WERI-Rb-1 (cell line): ENCODE results near the gene DNAH10.
A peak's percentile ranks its signal among the peaks of the same experiment; 100 is the strongest.
"Not testable (repeated sequence)": the region's sequence is repeated elsewhere in the genome, so short reads cannot be mapped to it uniquely, and the experiment has no call there.

Experiments
- DNase-seq: peaks from one replicate; pipeline ENCODE4 v3.0.0-alpha.2; 2020
- H3K27ac ChIP-seq: fragments of 250-450 bp; sonication (Bioruptor Pico); 2 replicates; pipeline ENCODE4 v1.5.1; 2020; ENCODE audit warnings: mild to moderate bottlenecking, moderate library complexity
- H3K27me3 ChIP-seq: fragments of 250-450 bp; sonication (Bioruptor Pico); 2 replicates; pipeline ENCODE4 v1.5.1; 2021; ENCODE audit warnings: mild to moderate bottlenecking, low read depth, moderate library complexity; ENCODE audit not compliant: insufficient read depth, severe bottlenecking
- H3K36me3 ChIP-seq: fragments of 250-450 bp; sonication (Bioruptor Pico); 2 replicates; pipeline ENCODE4 v1.5.1; 2020; ENCODE audit warnings: mild to moderate bottlenecking, moderate library complexity
- H3K4me3 ChIP-seq: 2 replicates; pipeline ENCODE4 v1.5.1; 2011; ENCODE audit warnings: low read depth, mild to moderate bottlenecking, control low read depth, low read length
- H3K9me3 ChIP-seq: fragments of 250-450 bp; sonication (Bioruptor Pico); 2 replicates; pipeline ENCODE4 v1.5.1; 2021; ENCODE audit warnings: mild to moderate bottlenecking, moderate library complexity; ENCODE audit not compliant: severe bottlenecking
- TF ChIP-seq, protein P1 (sequence below): IDR thresholded peaks from 2 replicates; pipeline ENCODE4 v1.5.1; 2011; ENCODE audit warnings: low read depth, mild to moderate bottlenecking, control low read depth, inconsistent platforms, low read length

Gene DNAH10

DNA sequence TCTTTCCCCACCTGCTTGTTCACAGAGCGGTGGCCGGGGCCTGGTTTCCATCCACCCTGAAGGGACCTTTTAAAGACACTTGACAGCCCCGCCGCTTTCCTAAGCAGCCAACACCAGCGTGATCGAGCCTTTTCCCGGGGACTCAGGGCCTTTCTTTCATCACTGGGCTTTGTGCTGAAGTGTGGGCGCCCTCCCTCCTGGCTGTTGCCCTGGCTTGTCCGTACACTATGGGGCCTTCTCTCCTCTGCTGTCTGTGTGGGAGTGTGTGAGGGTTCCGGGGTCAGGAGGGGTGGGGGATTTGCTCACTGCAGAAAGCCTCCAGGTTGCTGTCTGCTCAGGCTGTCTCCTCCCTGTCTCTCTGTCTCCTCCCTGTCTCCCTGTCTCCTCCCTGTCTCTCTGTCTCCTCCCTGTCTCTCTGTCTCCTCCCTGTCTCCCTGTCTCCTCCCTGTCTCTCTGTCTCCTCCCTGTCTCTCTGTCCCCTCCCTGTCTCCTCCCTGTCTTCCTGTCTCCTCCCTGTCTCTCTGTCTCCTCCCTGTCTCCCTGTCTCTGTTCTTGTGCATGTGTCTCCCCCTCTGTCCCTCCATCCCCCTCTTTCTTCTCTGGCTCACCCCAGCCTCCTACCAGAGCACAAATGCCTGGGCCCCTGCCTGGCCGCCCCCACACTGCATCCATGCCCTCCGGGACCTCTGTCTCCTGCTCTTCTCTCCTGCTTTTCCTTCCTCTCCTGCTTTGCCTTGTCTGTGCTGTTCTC lies 145.8 kb downstream of the DNAH10 start:
- Histone ChIP-seq H3K36me3 (no peaks in the 10 kb centered on the region), H3K4me3 (peak overlapping the region; percentile 9), H3K27me3 (no peaks in the 10 kb centered on the region), H3K27ac (peak overlapping the region; percentile 70), H3K9me3 (no peaks in the 10 kb centered on the region)
- TF ChIP-seq, protein P1, sequence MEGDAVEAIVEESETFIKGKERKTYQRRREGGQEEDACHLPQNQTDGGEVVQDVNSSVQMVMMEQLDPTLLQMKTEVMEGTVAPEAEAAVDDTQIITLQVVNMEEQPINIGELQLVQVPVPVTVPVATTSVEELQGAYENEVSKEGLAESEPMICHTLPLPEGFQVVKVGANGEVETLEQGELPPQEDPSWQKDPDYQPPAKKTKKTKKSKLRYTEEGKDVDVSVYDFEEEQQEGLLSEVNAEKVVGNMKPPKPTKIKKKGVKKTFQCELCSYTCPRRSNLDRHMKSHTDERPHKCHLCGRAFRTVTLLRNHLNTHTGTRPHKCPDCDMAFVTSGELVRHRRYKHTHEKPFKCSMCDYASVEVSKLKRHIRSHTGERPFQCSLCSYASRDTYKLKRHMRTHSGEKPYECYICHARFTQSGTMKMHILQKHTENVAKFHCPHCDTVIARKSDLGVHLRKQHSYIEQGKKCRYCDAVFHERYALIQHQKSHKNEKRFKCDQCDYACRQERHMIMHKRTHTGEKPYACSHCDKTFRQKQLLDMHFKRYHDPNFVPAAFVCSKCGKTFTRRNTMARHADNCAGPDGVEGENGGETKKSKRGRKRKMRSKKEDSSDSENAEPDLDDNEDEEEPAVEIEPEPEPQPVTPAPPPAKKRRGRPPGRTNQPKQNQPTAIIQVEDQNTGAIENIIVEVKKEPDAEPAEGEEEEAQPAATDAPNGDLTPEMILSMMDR, result no peak
- peak; percentile 73 for DNase-seq

DNA sequence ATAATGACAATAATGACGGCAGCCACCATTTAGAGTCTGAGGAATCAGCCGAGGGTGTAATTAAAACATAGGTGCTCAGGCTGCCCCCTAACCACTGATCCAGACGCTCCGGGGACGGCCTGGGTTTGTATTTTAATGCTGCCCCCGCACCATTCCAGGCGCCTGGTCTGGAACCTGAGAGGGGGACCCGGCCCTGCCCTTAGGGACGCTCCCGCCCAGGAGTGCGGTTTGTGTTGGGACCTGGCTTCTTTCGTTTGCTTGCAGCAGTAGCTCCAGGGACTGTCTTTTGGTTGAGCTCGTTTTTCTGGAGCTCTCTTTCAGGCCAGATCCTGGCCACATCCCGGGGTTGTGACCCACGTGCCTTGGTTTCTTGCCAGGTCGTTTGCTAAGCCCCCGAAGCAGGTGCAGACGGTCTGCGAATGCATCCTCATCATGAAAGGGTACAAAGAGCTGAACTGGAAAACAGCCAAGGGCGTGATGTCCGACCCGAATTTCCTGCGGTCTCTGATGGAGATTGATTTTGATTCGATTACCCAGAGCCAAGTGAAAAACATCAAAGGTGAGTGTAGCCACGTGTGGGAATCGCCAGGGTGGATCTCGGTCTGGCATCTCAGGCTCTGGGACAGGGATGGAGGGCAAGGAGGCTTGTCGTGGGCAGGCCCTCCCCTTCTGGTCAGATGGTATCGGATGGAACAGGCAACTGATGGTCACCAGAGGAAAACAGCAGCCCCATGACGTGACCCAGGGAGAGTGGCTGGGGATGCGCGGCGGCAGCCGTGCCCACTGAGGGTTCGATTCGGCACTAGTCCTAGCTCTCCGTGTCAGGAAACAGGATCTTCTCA lies 147.0 kb downstream of the DNAH10 start:
- no peaks in the 10 kb centered on the region for H3K36me3 ChIP-seq
- H3K27me3 ChIP-seq, result no peaks in the 10 kb centered on the region
- H3K27ac ChIP-seq, result no peak overlapping the region
- H3K4me3 ChIP-seq, result no peak overlapping the region
- no peak for DNase-seq
- TF ChIP-seq, protein P1, result no peak
- no peaks in the 10 kb centered on the region for H3K9me3 ChIP-seq

DNA sequence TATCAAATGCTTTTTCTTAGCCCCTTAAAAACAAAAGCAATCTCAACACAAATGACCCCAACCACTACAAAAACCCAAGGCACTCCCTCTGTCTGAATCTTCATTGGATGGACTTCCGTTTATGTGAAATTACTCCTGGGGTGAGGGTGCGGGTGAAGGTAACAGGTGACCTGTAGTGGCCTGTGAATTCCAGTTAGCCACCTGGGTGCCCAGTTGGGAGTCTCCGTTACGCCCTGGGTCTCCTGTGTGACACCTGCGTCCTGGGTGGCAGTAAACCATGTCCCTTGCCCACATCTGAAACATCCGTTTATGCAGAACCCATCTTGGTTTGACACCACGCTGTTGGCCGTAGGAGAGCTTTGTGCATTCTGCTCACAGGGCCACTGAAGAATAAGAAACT lies 148.0 kb downstream of the DNAH10 start:
- Histone ChIP-seq H3K9me3 (no peaks in the 10 kb centered on the region), H3K4me3 (no peak overlapping the region), H3K27me3 (no peaks in the 10 kb centered on the region), H3K27ac (no peak overlapping the region), H3K36me3 (no peaks in the 10 kb centered on the region)
- TF ChIP-seq, protein P1, result no peak
- DNase-seq, result no peak

DNA sequence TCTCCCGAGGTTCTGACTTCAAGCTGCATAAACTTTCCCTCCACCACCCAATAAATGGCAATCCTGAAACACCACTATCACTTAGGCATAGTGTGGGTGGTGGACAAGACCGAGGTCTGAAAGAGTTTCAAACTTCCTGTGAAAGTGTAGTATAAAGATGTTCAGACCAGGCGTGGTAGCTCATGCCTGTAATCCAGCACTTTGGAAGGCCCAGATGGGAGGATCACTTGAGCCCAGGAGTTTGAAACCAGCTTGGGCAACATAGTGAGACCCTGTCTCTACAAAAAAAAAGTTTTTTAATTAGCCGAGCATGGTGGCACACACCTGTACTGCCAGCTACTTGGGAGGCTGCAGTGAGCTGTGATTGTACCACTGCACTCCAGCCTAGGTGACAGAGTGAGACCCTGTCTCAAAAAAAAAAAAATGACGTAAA lies 148.7 kb downstream of the DNAH10 start:
- H3K4me3 ChIP-seq, result no peak overlapping the region
- no peaks in the 10 kb centered on the region for H3K27me3 ChIP-seq
- TF ChIP-seq, protein P1, result no peak
- no peaks in the 10 kb centered on the region for H3K36me3 ChIP-seq
- H3K27ac ChIP-seq, result no peak overlapping the region
- no peaks in the 10 kb centered on the region for H3K9me3 ChIP-seq
- DNase-seq, result no peak

DNA sequence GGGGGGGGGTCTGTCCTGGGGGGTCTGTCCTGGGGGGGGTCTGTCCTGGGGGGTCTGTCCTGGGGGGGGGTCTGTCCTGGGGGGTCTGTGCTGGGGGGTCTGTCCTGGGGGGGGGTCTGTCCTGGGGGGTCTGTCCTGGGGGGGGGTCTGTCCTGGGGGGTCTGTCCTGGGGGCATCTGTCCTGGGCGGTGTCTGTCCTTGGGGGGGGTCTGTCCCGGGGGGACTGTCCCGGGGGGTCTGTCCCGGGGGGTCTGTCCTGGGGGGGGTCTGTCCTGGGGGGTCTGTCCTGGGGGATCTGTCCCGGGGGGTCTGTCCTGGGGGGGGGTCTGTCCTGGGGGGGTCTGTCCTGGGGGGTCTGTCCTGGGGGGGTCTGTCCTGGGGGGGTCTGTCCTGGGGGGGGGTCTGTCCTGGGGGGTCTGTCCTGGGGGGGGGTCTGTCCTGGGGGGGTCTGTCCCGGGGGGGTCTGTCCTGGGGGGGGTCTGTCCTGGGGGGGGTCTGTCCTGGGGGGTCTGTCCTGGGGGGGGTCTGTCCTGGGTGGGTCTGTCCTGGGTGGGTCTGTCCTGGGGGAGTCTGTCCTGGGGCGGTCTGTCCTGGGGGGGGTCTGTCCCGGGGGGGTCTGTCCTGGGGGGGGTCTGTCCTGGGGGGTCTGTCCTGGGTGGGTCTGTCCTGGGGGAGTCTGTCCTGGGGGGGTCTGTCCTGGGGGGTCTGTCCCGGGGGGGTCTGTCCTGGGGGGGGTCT lies 149.7 kb downstream of the DNAH10 start:
- not testable (repeated sequence) for H3K27me3 ChIP-seq, H3K9me3 ChIP-seq, H3K4me3 ChIP-seq, H3K27ac ChIP-seq, DNase-seq, H3K36me3 ChIP-seq
